GM23338 (cell line): ENCODE results near the gene CFAP77. TPM values are rescaled to one million over a fixed set of nuclear protein-coding genes. Genes with fewer than 3 reads are reported as not detected.

Experiments used
- ATAC-seq: fragments of 200-7000 bp; cut with Tn5 transposase; 3 replicates; pipeline ENCODE4 v1.9.1; 2020
- DNase-seq: peaks from one replicate; pipeline ENCODE4 v3.0.0-alpha.2; 2015; ENCODE audit warnings: low spot score
- H2AFZ ChIP-seq: fragments of 200-600 bp; sonication (generic); 2 replicates; pipeline ENCODE4 v1.8.0; 2016; ENCODE audit warnings: antibody characterized with exemption, mild to moderate bottlenecking, moderate library complexity
- H3F3A ChIP-seq: fragments of 200-600 bp; sonication (generic); replicated peaks from 2 replicates; pipeline ENCODE4 v1.8.0; 2017; ENCODE audit warnings: antibody characterized with exemption, mixed run types, low read depth
- H3K27ac ChIP-seq: fragments of 200-600 bp; sonication (generic); 2 replicates; pipeline ENCODE4 v1.6.1; 2016; ENCODE audit warnings: low read depth
- H3K27me3 ChIP-seq: fragments of 200-600 bp; sonication (generic); 2 replicates; pipeline ENCODE4 v1.8.0; 2016; ENCODE audit warnings: mild to moderate bottlenecking, mixed run types, moderate library complexity; ENCODE audit not compliant: insufficient read depth
- H3K36me3 ChIP-seq: fragments of 200-600 bp; sonication (generic); 2 replicates; pipeline ENCODE4 v1.8.0; 2016; ENCODE audit warnings: mild to moderate bottlenecking; ENCODE audit not compliant: insufficient read depth
- H3K4me1 ChIP-seq: fragments of 200-600 bp; sonication (generic); 2 replicates; pipeline ENCODE4 v1.8.0; 2016; ENCODE audit warnings: mild to moderate bottlenecking, moderate library complexity; ENCODE audit not compliant: insufficient read depth
- H3K4me2 ChIP-seq: fragments of 200-600 bp; sonication (generic); 2 replicates; pipeline ENCODE4 v1.7.1; 2017; ENCODE audit warnings: mixed run types
- H3K4me3 ChIP-seq: fragments of 200-600 bp; sonication (generic); 2 replicates; pipeline ENCODE4 v1.6.1; 2016; ENCODE audit warnings: mixed run types
- H3K79me2 ChIP-seq: fragments of 200-600 bp; sonication (generic); replicated peaks from 2 replicates; pipeline ENCODE4 v1.8.0; 2017; ENCODE audit warnings: mild to moderate bottlenecking; ENCODE audit not compliant: insufficient read depth
- H3K9me2 ChIP-seq: fragments of 200-600 bp; sonication (generic); 2 replicates; pipeline ENCODE4 v1.8.0; 2017; ENCODE audit not compliant: insufficient read depth
- H4K20me1 ChIP-seq: fragments of 200-600 bp; sonication (generic); replicated peaks from 2 replicates; pipeline ENCODE4 v1.8.0; 2017; ENCODE audit warnings: mild to moderate bottlenecking; ENCODE audit not compliant: insufficient read depth
- H3K27ac Mint-ChIP-seq: 2 replicates; pipeline ENCODE4 v1.8.0; 2020; ENCODE audit warnings: inconsistent platforms, mild to moderate bottlenecking, moderate library complexity, mixed read lengths
- H3K27me3 Mint-ChIP-seq: 3 replicates; pipeline ENCODE4 v1.8.0; 2022; ENCODE audit warnings: low read depth, mild to moderate bottlenecking, moderate library complexity, mixed read lengths, inconsistent platforms; ENCODE audit not compliant: insufficient read depth, poor library complexity
- H3K36me3 Mint-ChIP-seq: 3 replicates; pipeline ENCODE4 v1.8.0; 2021; ENCODE audit warnings: low read depth, mild to moderate bottlenecking, inconsistent platforms, moderate library complexity, mixed read lengths
- H3K4me1 Mint-ChIP-seq: 3 replicates; pipeline ENCODE4 v1.8.0; 2020; ENCODE audit warnings: mild to moderate bottlenecking, inconsistent platforms, mixed read lengths
- H3K4me3 Mint-ChIP-seq: 3 replicates; pipeline ENCODE4 v1.8.0; 2021; ENCODE audit warnings: moderate library complexity, mild to moderate bottlenecking, inconsistent platforms, mixed read lengths
- H3K9me3 Mint-ChIP-seq: 3 replicates; pipeline ENCODE4 v1.8.0; 2020; ENCODE audit warnings: moderate library complexity, mild to moderate bottlenecking, inconsistent platforms, mixed read lengths
- CREB1 ChIP-seq: fragments of 250-450 bp; sonication (Bioruptor Pico); IDR thresholded peaks from 2 replicates; pipeline ENCODE4 v1.5.0; 2020; ENCODE audit warnings: low read depth, mild to moderate bottlenecking, moderate library complexity
- EZH2 ChIP-seq: fragments of 200-600 bp; sonication (generic); IDR thresholded peaks from one replicate; pipeline ENCODE4 v1.8.0; 2017; ENCODE audit warnings: antibody characterized with exemption, mild to moderate bottlenecking, low read depth; ENCODE audit not compliant: unreplicated experiment
- EZH2phosphoT487 ChIP-seq: fragments of 200-600 bp; sonication (generic); IDR thresholded peaks from one replicate; pipeline ENCODE4 v1.8.1; 2018; ENCODE audit warnings: antibody characterized with exemption; ENCODE audit not compliant: unreplicated experiment
- JUNB ChIP-seq: IDR thresholded peaks from one replicate; pipeline ENCODE4 v1.6.1; 2016; ENCODE audit warnings: antibody characterized with exemption; ENCODE audit not compliant: unreplicated experiment
- NANOG ChIP-seq: IDR thresholded peaks from 2 replicates; pipeline ENCODE4 v1.6.1; 2016; ENCODE audit warnings: antibody characterized with exemption, borderline replicate concordance
- POLR2AphosphoS5 ChIP-seq: IDR thresholded peaks from 2 replicates; pipeline ENCODE4 v1.6.1; 2016; ENCODE audit warnings: antibody characterized with exemption, low read depth
- REST ChIP-seq: IDR thresholded peaks from one replicate; pipeline ENCODE4 v1.6.1; 2018; ENCODE audit warnings: antibody characterized with exemption; ENCODE audit not compliant: unreplicated experiment
- STAT1 ChIP-seq: IDR thresholded peaks from one replicate; pipeline ENCODE4 v1.6.1; 2016; ENCODE audit warnings: antibody characterized with exemption; ENCODE audit not compliant: unreplicated experiment
- ZNF114 ChIP-seq: fragments of 250-450 bp; sonication (Bioruptor Pico); IDR thresholded peaks from 2 replicates; pipeline ENCODE4 v1.5.0; 2020; ENCODE audit warnings: mild to moderate bottlenecking, moderate library complexity
- ZNF331 ChIP-seq: fragments of 250-450 bp; sonication (Bioruptor Pico); IDR thresholded peaks from 2 replicates; pipeline ENCODE4 v1.5.0; 2020; ENCODE audit warnings: low read depth, mild to moderate bottlenecking, moderate library complexity
- polyA plus RNA-seq: library from polyadenylated mRNA; unstranded; fragments of >200 nt; fragmentation: Nextera tagmentation; extraction: Ambion mirVana; gene quantifications from 2 replicates; pipeline ENCODE4 v1.2.1, GENCODE V29; 2016
- total RNA-seq: library from RNA; depleted of rRNA; stranded (reverse); fragments of >200 nt; shearing (Covaris generic); gene quantifications from 2 replicates; pipeline ENCODE4 v1.2.3, GENCODE V29; 2014
- TF ChIP-seq, protein P1 (sequence below), 2 experiments: fragments of 200-600 bp in 1 of 2; sonication (generic) in 1 of 2; conservative IDR thresholded peaks; 2 replicates each; pipeline versions ENCODE4 v1.5.1 to v1.6.1; 2016 to 2017; ENCODE audit warnings: antibody characterized with exemption in 2 of 2, low read depth in 2 of 2, mild to moderate bottlenecking in 2 of 2, moderate library complexity in 1 of 2
- TF ChIP-seq, protein P2 (sequence below): fragments of 250-450 bp; sonication (Bioruptor Pico); IDR thresholded peaks from 2 replicates; pipeline ENCODE4 v1.5.0; 2020; ENCODE audit warnings: mild to moderate bottlenecking, moderate library complexity
- TF ChIP-seq, protein P3 (sequence below): IDR thresholded peaks from 2 replicates; pipeline ENCODE4 v1.6.1; 2016; ENCODE audit warnings: antibody characterized with exemption

CFAP77 gene
- total and polyA plus RNA-seq, 2 experiments from 2014 or later, result 0.97 to 1.3 TPM

DNA sequence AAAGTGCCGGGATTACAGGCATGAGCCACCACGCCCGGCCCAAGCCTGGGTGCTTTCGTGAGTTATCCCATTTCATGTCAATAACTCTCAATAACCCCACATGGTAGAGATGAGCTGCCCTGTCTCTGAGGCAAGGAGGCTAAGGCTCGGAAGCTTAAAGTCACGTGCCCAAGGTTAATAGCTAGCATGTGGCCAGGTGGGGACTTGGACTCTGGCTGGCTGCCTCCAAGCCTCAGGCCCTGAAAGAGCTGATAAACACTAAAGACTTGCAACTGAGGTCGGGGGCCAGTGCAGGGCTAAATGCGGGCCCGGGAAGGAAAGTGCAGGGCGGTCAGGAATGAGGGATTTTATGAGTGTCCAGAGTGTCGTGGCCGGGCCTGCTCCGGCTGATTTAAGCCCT is 141.5 kb downstream of the CFAP77 start:
- DNase-seq, result no peak
- no peaks in the 10 kb centered on the region; the same call in 1 of the 2 replicates for H3K4me1 ChIP-seq
- H3K4me3 Mint-ChIP-seq, result no peak overlapping the region

More for the DNA sequence above, 141.5 kb downstream of the CFAP77 start:
- H3K9me2 ChIP-seq, result no peaks in the 10 kb centered on the region
- no peaks in the 10 kb centered on the region for H3K36me3 Mint-ChIP-seq
- peaks cover 29% of the 10 kb centered on the region for H3K4me1 Mint-ChIP-seq
- no peaks in the 10 kb centered on the region for H3K36me3 ChIP-seq
- no peak overlapping the region for H3K4me2 ChIP-seq
- H3K27me3 ChIP-seq, result no peaks in the 10 kb centered on the region
- no peaks in the 10 kb centered on the region for H3K9me3 Mint-ChIP-seq
- H3K27me3 Mint-ChIP-seq, result peaks cover 4% of the 10 kb centered on the region
- no peaks in the 10 kb centered on the region for H4K20me1 ChIP-seq
- no peak for TF ChIP-seq ZNF331 (CRISPR knock-in tag)
- no peak for TF ChIP-seq REST
- TF ChIP-seq STAT1, result no peak
- TF ChIP-seq EZH2, result no peak
- no peak for TF ChIP-seq JUNB
- TF ChIP-seq EZH2phosphoT487, result no peak
- TF ChIP-seq POLR2AphosphoS5, result no peak
- TF ChIP-seq, protein P1, sequence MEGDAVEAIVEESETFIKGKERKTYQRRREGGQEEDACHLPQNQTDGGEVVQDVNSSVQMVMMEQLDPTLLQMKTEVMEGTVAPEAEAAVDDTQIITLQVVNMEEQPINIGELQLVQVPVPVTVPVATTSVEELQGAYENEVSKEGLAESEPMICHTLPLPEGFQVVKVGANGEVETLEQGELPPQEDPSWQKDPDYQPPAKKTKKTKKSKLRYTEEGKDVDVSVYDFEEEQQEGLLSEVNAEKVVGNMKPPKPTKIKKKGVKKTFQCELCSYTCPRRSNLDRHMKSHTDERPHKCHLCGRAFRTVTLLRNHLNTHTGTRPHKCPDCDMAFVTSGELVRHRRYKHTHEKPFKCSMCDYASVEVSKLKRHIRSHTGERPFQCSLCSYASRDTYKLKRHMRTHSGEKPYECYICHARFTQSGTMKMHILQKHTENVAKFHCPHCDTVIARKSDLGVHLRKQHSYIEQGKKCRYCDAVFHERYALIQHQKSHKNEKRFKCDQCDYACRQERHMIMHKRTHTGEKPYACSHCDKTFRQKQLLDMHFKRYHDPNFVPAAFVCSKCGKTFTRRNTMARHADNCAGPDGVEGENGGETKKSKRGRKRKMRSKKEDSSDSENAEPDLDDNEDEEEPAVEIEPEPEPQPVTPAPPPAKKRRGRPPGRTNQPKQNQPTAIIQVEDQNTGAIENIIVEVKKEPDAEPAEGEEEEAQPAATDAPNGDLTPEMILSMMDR (conservative IDR thresholded peaks at IDR 0.05; ENCODE audit: low read depth in 2 of 2), result no peak
- TF ChIP-seq, protein P2, sequence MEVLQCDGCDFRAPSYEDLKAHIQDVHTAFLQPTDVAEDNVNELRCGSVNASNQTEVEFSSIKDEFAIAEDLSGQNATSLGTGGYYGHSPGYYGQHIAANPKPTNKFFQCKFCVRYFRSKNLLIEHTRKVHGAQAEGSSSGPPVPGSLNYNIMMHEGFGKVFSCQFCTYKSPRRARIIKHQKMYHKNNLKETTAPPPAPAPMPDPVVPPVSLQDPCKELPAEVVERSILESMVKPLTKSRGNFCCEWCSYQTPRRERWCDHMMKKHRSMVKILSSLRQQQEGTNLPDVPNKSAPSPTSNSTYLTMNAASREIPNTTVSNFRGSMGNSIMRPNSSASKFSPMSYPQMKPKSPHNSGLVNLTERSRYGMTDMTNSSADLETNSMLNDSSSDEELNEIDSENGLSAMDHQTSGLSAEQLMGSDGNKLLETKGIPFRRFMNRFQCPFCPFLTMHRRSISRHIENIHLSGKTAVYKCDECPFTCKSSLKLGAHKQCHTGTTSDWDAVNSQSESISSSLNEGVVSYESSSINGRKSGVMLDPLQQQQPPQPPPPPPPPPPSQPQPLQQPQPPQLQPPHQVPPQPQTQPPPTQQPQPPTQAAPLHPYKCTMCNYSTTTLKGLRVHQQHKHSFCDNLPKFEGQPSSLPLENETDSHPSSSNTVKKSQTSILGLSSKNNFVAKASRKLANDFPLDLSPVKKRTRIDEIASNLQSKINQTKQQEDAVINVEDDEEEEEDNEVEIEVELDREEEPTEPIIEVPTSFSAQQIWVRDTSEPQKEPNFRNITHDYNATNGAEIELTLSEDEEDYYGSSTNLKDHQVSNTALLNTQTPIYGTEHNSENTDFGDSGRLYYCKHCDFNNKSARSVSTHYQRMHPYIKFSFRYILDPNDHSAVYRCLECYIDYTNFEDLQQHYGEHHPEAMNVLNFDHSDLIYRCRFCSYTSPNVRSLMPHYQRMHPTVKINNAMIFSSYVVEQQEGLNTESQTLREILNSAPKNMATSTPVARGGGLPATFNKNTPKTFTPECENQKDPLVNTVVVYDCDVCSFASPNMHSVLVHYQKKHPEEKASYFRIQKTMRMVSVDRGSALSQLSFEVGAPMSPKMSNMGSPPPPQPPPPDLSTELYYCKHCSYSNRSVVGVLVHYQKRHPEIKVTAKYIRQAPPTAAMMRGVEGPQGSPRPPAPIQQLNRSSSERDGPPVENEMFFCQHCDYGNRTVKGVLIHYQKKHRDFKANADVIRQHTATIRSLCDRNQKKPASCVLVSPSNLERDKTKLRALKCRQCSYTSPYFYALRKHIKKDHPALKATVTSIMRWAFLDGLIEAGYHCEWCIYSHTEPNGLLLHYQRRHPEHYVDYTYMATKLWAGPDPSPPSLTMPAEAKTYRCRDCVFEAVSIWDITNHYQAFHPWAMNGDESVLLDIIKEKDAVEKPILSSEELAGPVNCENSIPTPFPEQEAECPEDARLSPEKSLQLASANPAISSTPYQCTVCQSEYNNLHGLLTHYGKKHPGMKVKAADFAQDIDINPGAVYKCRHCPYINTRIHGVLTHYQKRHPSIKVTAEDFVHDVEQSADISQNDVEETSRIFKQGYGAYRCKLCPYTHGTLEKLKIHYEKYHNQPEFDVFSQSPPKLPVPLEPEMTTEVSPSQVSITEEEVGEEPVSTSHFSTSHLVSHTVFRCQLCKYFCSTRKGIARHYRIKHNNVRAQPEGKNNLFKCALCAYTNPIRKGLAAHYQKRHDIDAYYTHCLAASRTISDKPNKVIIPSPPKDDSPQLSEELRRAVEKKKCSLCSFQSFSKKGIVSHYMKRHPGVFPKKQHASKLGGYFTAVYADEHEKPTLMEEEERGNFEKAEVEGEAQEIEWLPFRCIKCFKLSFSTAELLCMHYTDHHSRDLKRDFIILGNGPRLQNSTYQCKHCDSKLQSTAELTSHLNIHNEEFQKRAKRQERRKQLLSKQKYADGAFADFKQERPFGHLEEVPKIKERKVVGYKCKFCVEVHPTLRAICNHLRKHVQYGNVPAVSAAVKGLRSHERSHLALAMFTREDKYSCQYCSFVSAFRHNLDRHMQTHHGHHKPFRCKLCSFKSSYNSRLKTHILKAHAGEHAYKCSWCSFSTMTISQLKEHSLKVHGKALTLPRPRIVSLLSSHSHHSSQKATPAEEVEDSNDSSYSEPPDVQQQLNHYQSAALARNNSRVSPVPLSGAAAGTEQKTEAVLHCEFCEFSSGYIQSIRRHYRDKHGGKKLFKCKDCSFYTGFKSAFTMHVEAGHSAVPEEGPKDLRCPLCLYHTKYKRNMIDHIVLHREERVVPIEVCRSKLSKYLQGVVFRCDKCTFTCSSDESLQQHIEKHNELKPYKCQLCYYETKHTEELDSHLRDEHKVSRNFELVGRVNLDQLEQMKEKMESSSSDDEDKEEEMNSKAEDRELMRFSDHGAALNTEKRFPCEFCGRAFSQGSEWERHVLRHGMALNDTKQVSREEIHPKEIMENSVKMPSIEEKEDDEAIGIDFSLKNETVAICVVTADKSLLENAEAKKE (CRISPR knock-in tag), result no peak
- TF ChIP-seq ZNF114 (CRISPR knock-in tag), result no peak
- TF ChIP-seq NANOG, result no peak
- TF ChIP-seq CREB1 (CRISPR knock-in tag), result no peak
- TF ChIP-seq, protein P3, sequence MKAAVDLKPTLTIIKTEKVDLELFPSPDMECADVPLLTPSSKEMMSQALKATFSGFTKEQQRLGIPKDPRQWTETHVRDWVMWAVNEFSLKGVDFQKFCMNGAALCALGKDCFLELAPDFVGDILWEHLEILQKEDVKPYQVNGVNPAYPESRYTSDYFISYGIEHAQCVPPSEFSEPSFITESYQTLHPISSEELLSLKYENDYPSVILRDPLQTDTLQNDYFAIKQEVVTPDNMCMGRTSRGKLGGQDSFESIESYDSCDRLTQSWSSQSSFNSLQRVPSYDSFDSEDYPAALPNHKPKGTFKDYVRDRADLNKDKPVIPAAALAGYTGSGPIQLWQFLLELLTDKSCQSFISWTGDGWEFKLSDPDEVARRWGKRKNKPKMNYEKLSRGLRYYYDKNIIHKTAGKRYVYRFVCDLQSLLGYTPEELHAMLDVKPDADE, result no peak
- no peak overlapping the region for H2AFZ ChIP-seq
- H3K79me2 ChIP-seq, result no peaks in the 10 kb centered on the region
- ATAC-seq, result no peak
- H3K27ac Mint-ChIP-seq, result no peak overlapping the region
- no peak overlapping the region for H3K27ac ChIP-seq
- H3K4me3 ChIP-seq, result no peak overlapping the region
- H3F3A ChIP-seq, result no peaks in the 10 kb centered on the region
